ENCODE results near the gene ABAT.

- no peak for TF ChIP-seq CTCF (conservative IDR thresholded peaks at IDR 0.05; ENCODE audit: low read length)
- TF ChIP-seq EZH2phosphoT487 (IDR thresholded peaks at IDR 0.05; ENCODE audit: borderline replicate concordance, low read depth, low read length), result no peak
Measured at GRCh38 chr16:8725513-8726178, 51.2 kb downstream of the ABAT start.

Measured in OCI-LY7 (cell line).